Mesenchymal stem cell (in vitro differentiated cells and primary cell): ENCODE data around the gene TNRC6C.

Experiments
- DNase-seq: peaks from one replicate; pipeline ENCODE4 v3.0.0-alpha.2; 2013
- H2AFZ ChIP-seq: one replicate; pipeline ENCODE4 v1.6.1; 2013; ENCODE audit warnings: low read depth, mild to moderate bottlenecking, control low read depth, inconsistent platforms, low read length, moderate library complexity
- H2AK5ac ChIP-seq: 2 replicates; pipeline ENCODE4 v1.6.1; 2013; ENCODE audit warnings: low read length, moderate library complexity, mild to moderate bottlenecking, inconsistent platforms; ENCODE audit not compliant: severe bottlenecking
- H2BK120ac ChIP-seq: one replicate; pipeline ENCODE4 v1.6.1; 2013; ENCODE audit warnings: low read depth, mild to moderate bottlenecking, inconsistent platforms, low read length, moderate library complexity
- H2BK12ac ChIP-seq, 2 experiments: one replicate each; pipeline ENCODE4 v1.6.1; 2013; ENCODE audit warnings: inconsistent platforms in 2 of 2, low read length in 2 of 2, mild to moderate bottlenecking in 2 of 2, moderate library complexity in 2 of 2, control low read depth in 1 of 2
- H2BK15ac ChIP-seq: one replicate; pipeline ENCODE4 v1.6.1; 2013; ENCODE audit warnings: mild to moderate bottlenecking, low read depth, inconsistent platforms; ENCODE audit not compliant: poor library complexity, severe bottlenecking
- H2BK5ac ChIP-seq: 2 replicates; pipeline ENCODE4 v1.6.1; 2013; ENCODE audit warnings: low read depth, mild to moderate bottlenecking, low read length, control low read depth, inconsistent platforms; ENCODE audit not compliant: poor library complexity, severe bottlenecking
- H3K14ac ChIP-seq, 2 experiments: one replicate each; pipeline ENCODE4 v1.6.1; 2013; ENCODE audit warnings: inconsistent platforms in 2 of 2, low read length in 2 of 2, control low read depth in 1 of 2, mild to moderate bottlenecking in 1 of 2, moderate library complexity in 1 of 2
- H3K18ac ChIP-seq, 2 experiments: one replicate each; pipeline ENCODE4 v1.6.1; 2013; ENCODE audit warnings: inconsistent platforms in 2 of 2, low read length in 2 of 2, control low read depth in 1 of 2, low read depth in 1 of 2, mild to moderate bottlenecking in 1 of 2
- H3K23ac ChIP-seq, 2 experiments: one replicate each; pipeline ENCODE4 v1.6.1; 2013; ENCODE audit warnings: inconsistent platforms in 2 of 2, low read length in 2 of 2, mild to moderate bottlenecking in 2 of 2, moderate library complexity in 2 of 2, control low read depth in 1 of 2
- H3K27ac ChIP-seq: 2 replicates; pipeline ENCODE4 v1.5.1; 2013; ENCODE audit warnings: mild to moderate bottlenecking, moderate library complexity, low read length, control low read depth, inconsistent platforms; ENCODE audit not compliant: poor library complexity, severe bottlenecking
- H3K27me3 ChIP-seq, 2 experiments: 2 replicates each; pipeline versions ENCODE4 v1.6.1 to v1.7.0; 2013; ENCODE audit warnings: low read length in 2 of 2, mild to moderate bottlenecking in 2 of 2, moderate library complexity in 2 of 2, control low read depth in 1 of 2, inconsistent platforms in 1 of 2; ENCODE audit not compliant: control insufficient read depth in 1 of 2, insufficient read depth in 1 of 2
- H3K36me3 ChIP-seq, 2 experiments: 2 replicates each; pipeline versions ENCODE4 v1.6.1 to v1.7.0; 2013; ENCODE audit warnings: low read length in 2 of 2, control low read depth in 1 of 2, inconsistent platforms in 1 of 2, low read depth in 1 of 2, mild to moderate bottlenecking in 1 of 2; ENCODE audit not compliant: insufficient read depth in 2 of 2, control insufficient read depth in 1 of 2
- H3K4ac ChIP-seq, 2 experiments: one replicate each; pipeline ENCODE4 v1.6.1; 2013; ENCODE audit warnings: inconsistent platforms in 2 of 2, low read length in 2 of 2, mild to moderate bottlenecking in 2 of 2, moderate library complexity in 2 of 2, control low read depth in 1 of 2, low read depth in 1 of 2
- H3K4me1 ChIP-seq: 2 replicates; pipeline ENCODE4 v1.6.1; 2013; ENCODE audit warnings: low read depth, low read length, control low read depth; ENCODE audit not compliant: control insufficient read depth, insufficient read depth
- H3K4me2 ChIP-seq: 2 replicates; pipeline ENCODE4 v1.6.1; 2013; ENCODE audit warnings: low read length, mild to moderate bottlenecking, inconsistent platforms; ENCODE audit not compliant: poor library complexity, severe bottlenecking
- H3K4me3 ChIP-seq, 2 experiments: 2 replicates each; pipeline versions ENCODE4 v1.5.1 to v1.7.0; 2013; ENCODE audit warnings: low read length in 2 of 2, mild to moderate bottlenecking in 2 of 2, control low read depth in 1 of 2, low read depth in 1 of 2; ENCODE audit not compliant: insufficient read depth in 1 of 2
- H3K79me1 ChIP-seq: replicated peaks from 2 replicates; pipeline ENCODE4 v1.6.1; 2013; ENCODE audit warnings: mild to moderate bottlenecking, control low read depth, low read length, inconsistent platforms; ENCODE audit not compliant: poor library complexity, severe bottlenecking
- H3K9ac ChIP-seq: 2 replicates; pipeline ENCODE4 v1.7.0; 2013; ENCODE audit warnings: mild to moderate bottlenecking, low read length, moderate library complexity
- H3K9me3 ChIP-seq: 2 replicates; pipeline ENCODE4 v1.7.0; 2013; ENCODE audit warnings: mild to moderate bottlenecking, low read length; ENCODE audit not compliant: control insufficient read depth
- H4K8ac ChIP-seq: one replicate; pipeline ENCODE4 v1.6.1; 2013; ENCODE audit warnings: inconsistent platforms, mild to moderate bottlenecking, low read length, moderate library complexity
- H4K91ac ChIP-seq: one replicate; pipeline ENCODE4 v1.6.1; 2013; ENCODE audit warnings: mild to moderate bottlenecking, low read length, inconsistent platforms
- WGBS: methylation state at CpG from one replicate; pipeline ENCODE4 v1.1.7; 2013; ENCODE audit warnings: mixed read lengths; 5-methylcytosine and 5-hydroxymethylcytosine counted together

TNRC6C gene

GRCh38 chr17:78111727-78112517 lies 153.4 kb downstream of the TNRC6C start:
- H3K4me3 ChIP-seq, result no peak overlapping the region
- H3K9me3 ChIP-seq, result no peaks in the 10 kb centered on the region
- no peak for DNase-seq
- H2AFZ ChIP-seq, result no peak overlapping the region
- H3K36me3 ChIP-seq, result peaks cover 0 to 64% of the 10 kb centered on the region in 2 experiments
- H3K4me2 ChIP-seq, result no peak overlapping the region
- no peak overlapping the region for H2BK120ac ChIP-seq
- no peak overlapping the region for H2AK5ac ChIP-seq
- H2BK12ac ChIP-seq, result peak overlapping the region in 1 of 2 experiments; percentile 33
- no peak overlapping the region for H4K8ac ChIP-seq
- no peak overlapping the region for H3K9ac ChIP-seq
- no peak overlapping the region for H3K18ac ChIP-seq
- H3K4me1 ChIP-seq, result peaks cover 17% of the 10 kb centered on the region
- H3K79me1 ChIP-seq, result no peaks in the 10 kb centered on the region
- no peak overlapping the region for H3K27ac ChIP-seq
- H3K23ac ChIP-seq, result no peak overlapping the region
- H3K14ac ChIP-seq, result no peak overlapping the region
- H4K91ac ChIP-seq, result no peak overlapping the region
- H2BK5ac ChIP-seq, result no peak overlapping the region
- WGBS, result 93% methylated on average over 28 of the region's 28 CpGs
- H3K27me3 ChIP-seq, result peaks cover 0 to 45% of the 10 kb centered on the region in 2 experiments
- H2BK15ac ChIP-seq, result no peak overlapping the region
- no peak overlapping the region for H3K4ac ChIP-seq

DNA sequence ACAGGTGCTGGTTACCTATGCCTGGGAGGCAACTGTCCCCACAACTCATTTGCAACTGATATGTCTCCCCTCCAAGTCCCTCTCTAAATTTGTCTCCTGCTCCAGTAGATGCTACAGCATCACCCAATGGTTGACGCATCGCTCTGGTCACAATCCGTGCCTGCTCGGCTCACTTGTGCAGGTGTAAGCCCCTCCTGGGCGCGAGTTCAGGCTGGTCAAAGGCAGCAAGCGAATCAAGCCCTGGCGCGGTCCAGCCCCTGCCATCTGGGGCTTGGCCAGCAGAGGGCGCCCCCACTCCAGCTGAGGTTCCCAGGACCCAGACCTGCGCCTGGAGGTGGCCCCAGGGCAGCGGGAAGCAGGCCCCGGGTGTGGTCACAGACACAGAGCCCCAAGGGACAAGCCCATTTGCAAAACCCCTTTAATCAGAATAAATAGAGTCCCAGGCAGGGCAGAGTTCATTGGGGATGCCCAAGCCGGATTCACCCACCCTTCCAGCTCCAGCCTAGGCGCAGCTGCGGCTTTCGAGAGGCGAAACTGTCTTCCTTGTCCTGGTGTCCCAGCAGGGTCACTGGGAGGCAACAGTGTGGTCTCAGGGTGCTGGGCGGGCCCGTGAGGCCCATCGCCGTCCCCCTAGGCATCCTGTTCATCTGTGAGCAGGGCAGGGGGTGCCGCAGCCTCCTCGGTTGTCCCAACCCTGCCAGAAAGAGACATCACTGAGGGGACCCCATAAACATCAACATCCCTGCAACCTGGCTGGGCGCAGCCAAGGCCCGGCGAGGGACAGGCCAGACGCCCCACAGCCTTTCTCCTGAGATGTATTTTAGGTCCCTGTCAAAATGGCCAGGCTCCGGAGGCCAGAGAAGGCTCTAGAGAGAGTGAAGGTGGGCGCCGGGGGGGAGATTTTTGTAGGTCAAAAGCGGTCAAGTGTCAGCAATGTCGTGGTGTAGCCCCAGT lies 154.3 kb downstream of the TNRC6C start:
- Histone ChIP-seq H2BK5ac (no peak overlapping the region), H3K4ac (no peak overlapping the region), H3K4me3 (no peak overlapping the region), H2BK12ac (peak overlapping the region in 1 of 2 experiments; percentile 33), H3K9ac (no peak overlapping the region), H3K4me1 (peaks cover 17% of the 10 kb centered on the region), H2BK15ac (peak overlapping the region; percentile 49), H3K36me3 (peaks cover 0 to 72% of the 10 kb centered on the region in 2 experiments), H4K8ac (no peak overlapping the region), H2AFZ (no peak overlapping the region), H3K14ac (no peak overlapping the region), H2BK120ac (no peak overlapping the region), H3K4me2 (no peak overlapping the region), H3K27ac (no peak overlapping the region), H4K91ac (no peak overlapping the region), H3K79me1 (no peaks in the 10 kb centered on the region), H2AK5ac (no peak overlapping the region), H3K27me3 (peaks cover 0 to 47% of the 10 kb centered on the region in 2 experiments), H3K9me3 (no peaks in the 10 kb centered on the region), H3K23ac (no peak overlapping the region), H3K18ac (peak overlapping the region in 1 of 2 experiments; percentile 5)
- peak; percentile 53 for DNase-seq
- 62% methylated on average over 29 of the region's 33 CpGs for WGBS

DNA sequence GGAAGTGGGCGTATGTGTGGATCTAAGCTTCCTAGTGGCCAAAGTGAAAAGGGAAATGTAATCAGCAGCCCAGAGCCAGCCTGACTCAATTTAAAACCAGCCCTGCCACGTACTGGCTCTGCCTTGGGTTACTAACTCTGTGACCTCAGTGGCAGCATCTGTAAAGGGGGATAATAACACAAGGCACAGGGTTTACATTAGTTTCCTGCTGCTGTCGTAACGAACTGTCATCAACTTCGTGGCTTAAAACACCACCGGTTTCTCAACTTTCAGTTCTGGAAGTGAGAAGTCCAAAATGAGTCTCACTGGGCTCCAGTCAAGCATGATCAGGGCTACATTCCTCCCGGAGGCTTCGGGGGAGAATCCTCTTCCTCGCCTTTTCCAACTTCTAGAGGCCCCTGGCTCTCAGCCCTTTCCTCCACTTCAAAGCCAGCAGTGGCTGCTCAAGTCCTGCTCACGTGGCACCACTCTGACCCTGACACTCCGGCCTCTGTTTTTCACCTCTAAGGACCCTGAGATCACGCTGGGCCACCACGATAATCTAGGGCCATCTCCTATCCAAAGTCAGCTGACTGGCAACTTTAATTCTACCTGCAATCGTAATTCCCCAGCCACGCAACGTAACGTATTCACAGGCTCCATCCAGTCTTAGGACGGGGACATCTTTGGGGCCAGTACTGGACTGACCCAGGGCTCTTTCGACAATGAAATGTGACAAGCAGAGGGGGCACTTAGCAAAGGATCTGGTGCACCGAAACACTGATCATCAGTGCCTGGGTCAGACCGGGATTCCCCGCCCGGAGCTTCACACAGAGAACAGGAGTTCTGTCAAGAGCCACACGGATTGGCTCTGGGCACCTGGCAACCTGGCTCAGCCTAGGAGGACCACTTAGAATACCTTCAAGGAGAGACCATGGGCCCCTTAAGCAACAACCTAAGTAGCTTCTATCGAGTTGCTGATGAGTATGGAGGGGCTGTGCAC lies 155.6 kb downstream of the TNRC6C start:
- H3K27me3 ChIP-seq, result peaks cover 0 to 48% of the 10 kb centered on the region in 2 experiments
- no peak overlapping the region for H4K8ac ChIP-seq
- no peak overlapping the region for H2BK5ac ChIP-seq
- no peak overlapping the region for H3K4me3 ChIP-seq
- peaks cover 2% of the 10 kb centered on the region for H3K79me1 ChIP-seq
- H3K14ac ChIP-seq, result no peak overlapping the region
- WGBS, result 93% methylated on average over 25 of the region's 25 CpGs
- no peak overlapping the region for H3K4me2 ChIP-seq
- H2BK120ac ChIP-seq, result no peak overlapping the region
- DNase-seq, result no peak
- peak overlapping the region; percentile 71 for H2BK15ac ChIP-seq
- H3K9me3 ChIP-seq, result no peaks in the 10 kb centered on the region
- H3K27ac ChIP-seq, result no peak overlapping the region
- no peak overlapping the region for H3K23ac ChIP-seq
- H4K91ac ChIP-seq, result no peak overlapping the region
- no peak overlapping the region for H2AFZ ChIP-seq
- no peak overlapping the region for H2AK5ac ChIP-seq
- H3K9ac ChIP-seq, result no peak overlapping the region
- peaks cover 10% of the 10 kb centered on the region for H3K4me1 ChIP-seq
- H3K18ac ChIP-seq, result no peak overlapping the region
- peaks cover 0 to 75% of the 10 kb centered on the region in 2 experiments for H3K36me3 ChIP-seq
- no peak overlapping the region for H3K4ac ChIP-seq
- no peak overlapping the region for H2BK12ac ChIP-seq
